GM21515 (cell line): Measurements from ENCODE around the gene EEF1A2.

ENCODE experiments used
- ATAC-seq: cut with Tn5 transposase; IDR thresholded peaks from one replicate; pipeline ENCODE4 v1.9.1; 2021; ENCODE audit not compliant: unreplicated experiment

EEF1A2 gene

GRCh38 chr20:63498960-63499337, at the start of gene EEF1A2:
EEF1A2 (minus strand) TSS chr20:63499083; CDS start chr20:63497763, 1,320 bp downstream.
- ATAC-seq: no peak

- no peak for ATAC-seq
Observed at GRCh38 chr20:63548542-63548941, 49.7 kb upstream of the EEF1A2 start.

- ATAC-seq: no peak
Observed at GRCh38 chr20:63547725-63548480, 49.0 kb upstream of the EEF1A2 start, which contains the start of gene SRMS. SRMS (minus strand) TSS chr20:63547749; CDS start chr20:63547463, 286 bp downstream.

DNA sequence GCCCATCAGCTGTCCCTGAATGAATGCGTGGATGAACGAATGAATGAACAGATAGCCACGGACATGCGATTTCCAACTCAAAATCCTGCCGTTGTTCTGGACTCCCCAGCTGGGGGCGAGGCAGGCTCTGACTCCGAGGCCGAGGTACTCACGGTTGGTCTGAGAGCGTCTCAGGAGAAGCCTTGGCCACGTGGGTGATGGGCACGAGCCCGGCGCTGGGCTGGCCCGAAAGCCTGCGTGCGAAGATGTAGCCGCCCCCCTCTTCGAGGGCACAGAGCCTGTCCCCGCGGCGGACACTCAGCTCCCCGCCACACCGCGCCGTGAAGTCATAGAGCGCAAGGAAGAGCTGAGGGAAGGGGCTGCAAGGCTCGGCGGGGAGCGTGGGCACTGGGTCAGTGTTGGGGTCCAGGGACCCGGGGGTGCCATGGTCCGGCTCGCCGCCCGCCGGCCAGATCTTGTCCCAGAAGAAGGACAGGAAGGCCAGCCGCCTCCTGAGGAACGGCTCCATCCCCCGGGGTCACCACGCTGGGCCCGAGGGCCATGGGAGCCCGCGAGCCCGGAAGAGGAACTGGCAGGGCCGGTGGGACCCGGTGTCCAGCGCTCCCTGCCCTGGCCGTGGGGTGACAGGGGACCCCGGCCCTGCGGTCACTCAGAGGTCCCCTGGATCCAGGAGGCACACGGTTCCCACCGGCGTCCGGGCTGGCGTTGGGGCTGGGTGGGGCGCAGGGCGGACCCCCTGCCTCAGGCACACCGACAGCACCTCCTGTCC, 48.3 kb upstream of the EEF1A2 start:
- ATAC-seq: no peak

DNA sequence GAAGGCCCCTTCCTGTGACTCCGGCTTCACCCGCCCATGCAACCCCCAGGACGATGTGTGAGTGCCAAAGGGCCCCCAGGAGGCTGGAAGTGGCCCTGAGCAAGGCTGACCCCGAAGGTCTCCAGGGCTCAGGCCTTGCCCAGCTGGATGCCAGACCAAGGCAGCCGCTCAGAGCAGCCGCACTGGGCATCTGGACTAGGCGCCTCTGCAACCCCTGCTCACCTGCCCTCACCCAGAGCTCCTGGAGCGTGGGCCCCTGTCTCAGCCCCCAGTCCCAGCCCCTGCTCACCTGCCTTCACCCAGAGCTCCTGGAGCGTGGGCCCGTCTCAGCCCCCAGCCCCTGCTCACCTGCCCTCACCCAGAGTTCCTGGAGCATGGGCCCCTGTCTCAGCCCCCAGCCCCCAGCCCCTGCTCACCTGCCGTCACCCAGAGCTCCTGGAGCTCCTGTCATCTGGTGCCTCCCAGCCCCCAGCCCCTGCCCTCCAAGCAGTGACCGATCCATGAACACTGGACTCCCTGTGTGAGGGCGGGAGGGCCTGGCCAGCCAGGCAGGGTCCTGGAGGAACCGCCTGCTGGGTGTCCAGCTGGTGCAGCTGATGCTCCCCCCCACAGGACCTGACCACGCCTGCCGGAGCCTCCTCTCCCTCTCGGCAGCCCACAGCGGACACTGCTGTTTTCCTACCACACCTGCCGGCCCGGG, 47.5 kb upstream of the EEF1A2 start:
- ATAC-seq: no peak

DNA sequence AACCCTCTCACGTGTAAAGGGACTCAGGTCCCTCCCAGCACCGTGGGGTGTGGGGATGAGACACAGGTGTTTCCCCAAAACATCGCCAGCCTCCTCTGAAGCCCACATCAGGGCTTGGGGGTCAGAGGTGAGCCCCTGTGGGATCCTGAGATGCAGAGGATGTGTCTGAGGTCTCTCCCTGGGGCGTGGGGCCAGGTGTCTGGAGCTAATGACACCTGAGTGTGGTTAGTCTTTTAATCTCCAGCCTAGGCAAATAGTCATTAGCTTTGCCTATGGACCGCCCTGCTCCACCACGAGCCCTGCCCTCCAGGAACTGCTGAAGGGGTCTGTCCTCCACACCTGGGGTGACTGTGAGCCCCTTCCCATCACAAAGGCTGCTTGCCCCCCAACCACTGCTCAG, 46.9 kb upstream of the EEF1A2 start:
- no peak for ATAC-seq

GRCh38 chr20:63544958-63545516, 46.2 kb upstream of the EEF1A2 start:
- no peak for ATAC-seq

GRCh38 chr20:63544241-63544957, 45.5 kb upstream of the EEF1A2 start:
- ATAC-seq: no peak

- no peak for ATAC-seq
Observed at GRCh38 chr20:63543733-63544132, 44.9 kb upstream of the EEF1A2 start.

- no peak for ATAC-seq
Observed at GRCh38 chr20:63543131-63543530, 44.2 kb upstream of the EEF1A2 start.

GRCh38 chr20:63542696-63543095, 43.8 kb upstream of the EEF1A2 start:
- ATAC-seq: no peak

GRCh38 chr20:63542031-63542559, 43.2 kb upstream of the EEF1A2 start:
- no peak for ATAC-seq

- no peak for ATAC-seq
Observed at GRCh38 chr20:63541371-63541770, 42.5 kb upstream of the EEF1A2 start.

DNA sequence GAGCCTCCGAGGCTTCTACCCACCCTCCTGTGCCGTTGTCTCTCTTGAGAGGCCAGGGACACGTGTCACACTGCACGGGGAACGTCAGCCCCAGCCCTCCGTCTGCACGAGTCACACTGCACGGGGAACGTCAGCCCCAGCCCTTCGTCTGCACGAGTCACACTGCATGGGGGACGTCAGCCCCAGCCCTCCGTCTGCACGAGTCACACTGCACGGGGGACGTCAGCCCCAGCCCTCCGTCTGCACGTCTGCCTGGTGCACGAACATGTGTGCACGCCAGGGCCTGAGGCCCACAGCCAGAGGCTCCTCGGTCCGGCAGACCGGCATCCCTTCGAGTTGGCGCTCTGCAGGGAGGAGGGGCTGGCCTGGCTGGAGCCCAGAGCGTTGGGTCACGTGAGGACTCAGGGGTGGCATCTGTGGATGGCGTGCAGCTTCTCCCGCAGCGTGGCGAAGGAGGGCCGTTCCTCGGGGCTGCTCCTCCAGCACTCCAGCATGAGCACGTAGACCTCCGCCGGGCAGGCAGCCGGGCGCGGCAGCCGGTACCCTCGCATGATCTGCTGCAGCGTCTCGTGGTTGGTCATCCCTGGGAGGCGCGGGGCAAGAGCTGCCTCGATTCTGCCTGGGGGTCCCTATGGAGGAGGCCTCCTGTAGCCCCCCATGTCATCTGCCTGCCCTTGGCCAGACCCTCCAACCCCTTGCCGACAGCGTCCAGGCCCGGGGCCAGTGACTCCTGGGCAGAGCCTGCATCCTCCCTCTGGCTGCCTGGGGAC, 41.7 kb upstream of the EEF1A2 start:
- ATAC-seq: no peak

GRCh38 chr20:63539441-63540370, 40.8 kb upstream of the EEF1A2 start:
- ATAC-seq: no peak

DNA sequence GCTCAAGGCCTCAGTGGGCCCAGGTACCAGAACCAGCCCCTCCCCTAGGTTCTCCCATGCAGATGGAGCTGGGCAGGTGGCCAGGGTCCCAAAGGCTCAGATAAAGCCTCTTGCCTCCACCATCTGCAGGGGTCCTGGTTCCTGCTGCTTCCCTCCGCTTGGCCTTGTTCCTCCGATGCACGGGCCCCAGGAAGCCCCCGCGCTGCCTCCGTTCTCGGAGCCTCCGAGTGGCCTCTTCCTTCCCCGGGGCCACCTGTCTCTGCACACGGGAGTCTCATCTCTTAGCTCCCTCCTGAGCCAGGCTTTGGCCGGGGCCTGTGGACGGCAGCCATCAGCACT, 40.2 kb upstream of the EEF1A2 start:
- no peak for ATAC-seq

DNA sequence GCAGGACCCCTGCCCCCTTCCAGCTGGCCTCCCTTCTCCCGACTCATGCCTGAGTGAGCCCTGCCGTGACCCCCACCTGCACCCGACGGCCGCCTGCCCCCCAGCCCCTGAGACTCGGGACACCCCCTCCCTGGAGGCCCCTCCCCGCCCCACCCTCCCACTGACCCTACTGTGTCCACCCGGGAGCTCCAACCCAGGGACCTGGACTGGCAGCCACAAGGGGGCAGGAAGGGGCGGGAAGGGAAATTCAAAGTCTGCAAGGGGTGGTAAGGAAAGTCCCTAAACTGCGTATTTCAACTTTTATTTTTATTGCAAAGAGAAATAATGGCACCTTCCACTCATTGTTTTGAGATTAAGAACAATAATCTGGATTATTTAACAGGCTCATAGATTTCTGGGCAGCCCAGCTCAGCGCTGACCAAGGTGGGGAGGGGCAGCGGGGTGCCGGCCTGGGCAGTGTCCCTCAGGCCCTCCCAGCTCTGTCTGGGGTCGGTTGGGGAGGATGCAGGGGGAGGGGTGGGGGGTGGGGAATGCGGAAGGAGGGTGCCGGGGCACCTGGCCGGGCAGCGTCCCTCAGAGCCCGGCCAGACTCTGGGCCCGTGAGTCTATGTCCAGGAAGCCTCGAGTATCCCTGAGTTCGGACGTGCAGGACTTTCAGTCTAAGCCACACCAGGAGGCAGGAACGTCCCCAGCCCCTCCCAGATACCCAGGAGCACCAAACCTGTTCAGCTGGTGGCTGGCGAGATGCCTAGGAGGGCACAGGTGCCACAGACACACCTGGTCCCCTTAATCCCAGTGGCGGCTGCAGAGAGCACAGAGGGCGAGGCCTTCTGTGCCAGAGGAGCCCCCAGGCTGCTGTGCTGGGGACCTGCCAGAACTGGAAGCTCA, 39.6 kb upstream of the EEF1A2 start:
- no peak for ATAC-seq
